Prostate gland (tissue), 2 donors: ENCODE results near the gene PLCH2.

ENCODE experiments used
- CTCF ChIP-seq, 4 experiments: fragments of 200-600 bp in 2 of 4; fragments of 450-650 bp in 2 of 4; sonication (generic) in 2 of 4; IDR thresholded peaks; 1 replicate in 3 of 4; 2 replicates in 1 of 4; pipeline ENCODE4 v1.5.1; 2016 to 2019; ENCODE audit warnings: antibody characterized with exemption in 4 of 4, mild to moderate bottlenecking in 2 of 4, moderate library complexity in 2 of 4
- POLR2A ChIP-seq: fragments of 450-650 bp; IDR thresholded peaks from one replicate; pipeline ENCODE4 v1.6.1; 2016; ENCODE audit warnings: antibody characterized with exemption, mild to moderate bottlenecking

GRCh38 chr1:2482588-2482987 lies 6.5 kb downstream of the PLCH2 start:
- TF ChIP-seq CTCF (IDR thresholded peaks at IDR 0.05), result no peak
- no peak for TF ChIP-seq POLR2A
